Subcutaneous adipose tissue (tissue), 4 donors: ENCODE data around the gene GADL1. TPM values are rescaled to one million over a fixed set of nuclear protein-coding genes. Genes with fewer than 3 reads are reported as not detected.

Experiments used
- CTCF ChIP-seq: fragments of 450-650 bp; IDR thresholded peaks from one replicate; pipeline ENCODE4 v1.5.1; 2016; ENCODE audit warnings: low read depth, mild to moderate bottlenecking, control low read depth, antibody characterized with exemption, moderate library complexity
- total RNA-seq, 4 donors: library from RNA; depleted of rRNA; stranded (reverse); fragments of >200 nt; gene quantifications; one replicate each; pipeline ENCODE4 v1.1.0, GENCODE V29; 2016

Gene GADL1
- total RNA-seq, 4 donors from 2014 or later: not detected

GRCh38 chr3:30713885-30714503 lies 180.5 kb downstream of the GADL1 start:
- TF ChIP-seq CTCF: no peak

GRCh38 chr3:30712991-30713390 lies 181.5 kb downstream of the GADL1 start:
- TF ChIP-seq CTCF: no peak

DNA sequence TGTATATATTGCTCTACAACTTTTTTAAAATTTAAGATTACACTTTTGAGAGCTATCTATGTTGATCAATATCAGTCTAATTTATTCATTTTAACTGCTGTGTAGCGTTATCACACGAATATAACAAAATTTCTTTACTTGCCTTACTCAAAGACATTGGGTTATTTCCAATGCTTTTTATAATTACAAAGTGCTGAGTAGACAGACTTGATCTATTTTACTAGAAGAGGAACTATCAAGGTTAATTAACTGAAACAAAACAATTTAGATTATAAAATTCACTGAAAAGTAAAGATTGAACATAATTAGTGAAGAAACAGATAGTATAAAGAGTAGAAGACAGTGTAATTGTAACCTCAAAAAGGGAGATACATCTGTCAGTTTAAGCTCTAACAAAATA lies 182.6 kb downstream of the GADL1 start:
- TF ChIP-seq CTCF: no peak

DNA sequence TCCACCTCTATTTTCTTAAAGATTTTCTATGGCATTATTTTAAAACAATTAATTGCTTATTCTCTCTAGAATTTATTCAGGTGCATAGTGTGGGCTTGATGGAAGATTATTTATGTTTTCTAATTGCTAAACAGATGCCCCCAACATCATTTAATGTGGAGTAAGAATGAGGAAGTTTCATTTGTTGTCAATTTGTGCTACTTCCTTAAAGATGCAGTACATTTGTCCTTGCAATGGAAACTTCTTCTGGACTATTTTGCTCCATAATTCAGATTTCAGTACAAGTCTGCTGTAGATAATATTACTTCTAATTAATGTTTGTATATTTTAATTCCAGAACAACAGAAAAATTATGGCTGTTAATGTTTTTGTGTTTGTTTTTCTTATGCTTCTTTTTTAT lies 183.3 kb downstream of the GADL1 start:
- no peak for TF ChIP-seq CTCF

DNA sequence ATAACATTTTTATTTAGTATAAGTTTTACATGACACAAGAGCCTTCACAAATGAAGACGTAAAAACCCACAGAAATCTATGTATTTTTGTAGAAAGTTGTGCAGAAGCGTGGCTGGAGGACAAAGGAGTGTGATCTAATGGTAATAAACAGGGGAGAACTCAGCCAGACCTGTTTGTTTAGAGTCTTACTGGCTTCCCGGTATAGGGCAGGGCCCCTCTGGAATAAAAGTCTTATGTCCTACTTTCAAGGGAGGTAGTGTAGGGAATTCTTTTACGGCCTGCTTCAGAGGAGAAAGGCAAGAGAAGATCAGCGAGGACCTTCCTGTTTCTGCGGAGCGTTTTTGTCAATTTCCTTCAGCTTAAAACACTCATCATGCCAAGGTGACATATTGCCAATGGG lies 184.4 kb downstream of the GADL1 start:
- TF ChIP-seq CTCF: no peak

GRCh38 chr3:30708472-30708871 lies 186.0 kb downstream of the GADL1 start:
- TF ChIP-seq CTCF: no peak

GRCh38 chr3:30707825-30708224 lies 186.6 kb downstream of the GADL1 start:
- no peak for TF ChIP-seq CTCF
